K562 (cell line): Measurements from ENCODE around the gene CSRNP3. TPM values are rescaled to one million over a fixed set of nuclear protein-coding genes. Genes with fewer than 3 reads are reported as not detected.

Source experiments
- ATAC-seq: fragments of 200-7000 bp; cut with Tn5 transposase; 3 replicates; pipeline ENCODE4 v1.9.1; 2020; ENCODE audit warnings: moderate library complexity
- BruUV-seq: library from RNA; stranded (reverse); fragments of 400-500 nt; replicated peaks from 2 replicates; lab custom pipeline; 2021; lab: Mats Ljungman, UMichigan
- CTCF ChIA-PET: fragments of 300-600 bp; formaldehyde crosslinking; extraction: SDS; loops from one replicate; lab custom pipeline; 2021; ENCODE audit warnings: low intra/inter-chr PET ratio; lab: Yijun Ruan, JAX
- POLR2A ChIA-PET: fragments of 300-600, 350-650 bp; sonication (Branson Sonifier 250); formaldehyde crosslinking; extraction: SDS; loops from one replicate; lab custom pipeline; 2021; ENCODE audit warnings: antibody characterized with exemption, inconsistent platforms; lab: Yijun Ruan, JAX
- DNase-seq, 4 experiments: peaks; one replicate each; pipeline versions ENCODE4 v3.0.0 to v3.0.0-alpha.2; 2011 to 2018; ENCODE audit warnings: low spot score in 3 of 4, mixed read lengths in 3 of 4; ENCODE audit errors: extremely low read depth in 1 of 4
- FAIRE-seq: peaks from 2 replicates; lab custom pipeline; 2011; peaks lifted over from hg19 to GRCh38; lab: Jason Lieb, UNC
- H2AFZ ChIP-seq: 2 replicates; pipeline ENCODE4 v1.6.0; 2011; ENCODE audit warnings: low read depth, low read length, control low read depth, inconsistent platforms
- H3K27ac ChIP-seq: fragments of 200-600 bp; 3 replicates; pipeline ENCODE4 v1.8.0; 2011; ENCODE audit warnings: low read depth, mild to moderate bottlenecking, control low read depth, inconsistent platforms, low read length, moderate library complexity, mixed read lengths; ENCODE audit errors: extremely low read depth
- H3K27me3 ChIP-seq, 2 experiments: fragments of 300-600 bp in 1 of 2; 2 replicates in 1 of 2; 3 replicates in 1 of 2; pipeline versions ENCODE4 v1.6.0 to v1.8.0; 2011; ENCODE audit warnings: inconsistent platforms in 2 of 2, low read length in 2 of 2, mild to moderate bottlenecking in 1 of 2, mixed read lengths in 1 of 2, moderate library complexity in 1 of 2; ENCODE audit not compliant: control insufficient read depth in 2 of 2, insufficient read depth in 2 of 2
- H3K36me3 ChIP-seq: fragments of 300-600 bp; 3 replicates; pipeline ENCODE4 v1.8.0; 2011; ENCODE audit warnings: mild to moderate bottlenecking, low read length, inconsistent platforms; ENCODE audit not compliant: control insufficient read depth, insufficient read depth
- H3K4me1 ChIP-seq, 2 experiments: fragments of 200-600 bp in 1 of 2; replicated peaks in 1 of 2; 2 replicates in 1 of 2; 3 replicates in 1 of 2; pipeline versions ENCODE4 v1.5.1 to v1.8.0; 2011; ENCODE audit warnings: inconsistent platforms in 2 of 2, low read length in 2 of 2, mild to moderate bottlenecking in 1 of 2, mixed read lengths in 1 of 2, moderate library complexity in 1 of 2; ENCODE audit not compliant: control insufficient read depth in 2 of 2, insufficient read depth in 2 of 2
- H3K4me2 ChIP-seq: 2 replicates; pipeline ENCODE4 v1.6.1; 2011; ENCODE audit warnings: low read length, control low read depth, inconsistent platforms, mixed read lengths; ENCODE audit not compliant: insufficient read depth
- H3K4me3 ChIP-seq: fragments of 200-600 bp; sonication (generic), shearing (Covaris generic); 2 replicates; pipeline ENCODE4 v1.5.1; 2016; ENCODE audit warnings: control low read depth, inconsistent platforms
- H3K79me2 ChIP-seq: fragments of 200-600 bp; 3 replicates; pipeline ENCODE4 v1.8.0; 2011; ENCODE audit warnings: low read length, inconsistent platforms; ENCODE audit not compliant: control insufficient read depth, insufficient read depth
- H3K9ac ChIP-seq, 2 experiments: 2 replicates each; pipeline versions ENCODE4 v1.6.0 to v1.6.1; 2011; ENCODE audit warnings: low read depth in 2 of 2, low read length in 2 of 2, control low read depth in 1 of 2, inconsistent platforms in 1 of 2, mild to moderate bottlenecking in 1 of 2, mixed read lengths in 1 of 2; ENCODE audit not compliant: insufficient read depth in 1 of 2
- H3K9me1 ChIP-seq: one replicate; pipeline ENCODE4 v1.6.0; 2011; ENCODE audit warnings: inconsistent platforms, mild to moderate bottlenecking, low read length, moderate library complexity; ENCODE audit not compliant: control insufficient read depth, insufficient read depth
- H3K9me3 ChIP-seq: replicated peaks from 2 replicates; pipeline ENCODE4 v1.5.1; 2011; ENCODE audit warnings: low read depth, low read length, inconsistent platforms; ENCODE audit not compliant: control insufficient read depth, insufficient read depth
- H4K20me1 ChIP-seq: replicated peaks from 2 replicates; pipeline ENCODE4 v1.6.1; 2011; ENCODE audit warnings: low read length, inconsistent platforms, mixed read lengths; ENCODE audit not compliant: control insufficient read depth, insufficient read depth
- CEBPG ChIP-seq, 3 experiments: fragments of 200-800 bp in 1 of 3; sonication (Bioruptor generic) in 1 of 3; sonication (generic) in 1 of 3; formaldehyde crosslinking in 1 of 3; IDR thresholded peaks in 2 of 3; conservative IDR thresholded peaks in 1 of 3; 2 replicates each; pipeline versions ENCODE4 v1.6.1 to v1.8.0; 2016 to 2022; ENCODE audit warnings: missing compliant biosample characterization in 2 of 3, missing genetic modification characterization in 2 of 3, mild to moderate bottlenecking in 1 of 3, missing genetic modification reagents in 1 of 3
- DIDO1 ChIP-seq: fragments of 450-650 bp; IDR thresholded peaks from 2 replicates; pipeline ENCODE4 v1.6.1; 2016; ENCODE audit warnings: low read depth, missing biosample characterization, missing genetic modification characterization
- FOXJ2 ChIP-seq: fragments of 200-800 bp; sonication (Bioruptor generic); IDR thresholded peaks from 2 replicates; pipeline ENCODE4 v1.6.1; 2016; ENCODE audit warnings: missing genetic modification characterization, missing compliant biosample characterization
- HDAC3 ChIP-seq: fragments of 450-650 bp; IDR thresholded peaks from 2 replicates; pipeline ENCODE4 v1.6.1; 2018; ENCODE audit warnings: borderline replicate concordance, mild to moderate bottlenecking, moderate library complexity; ENCODE audit not compliant: partially characterized antibody
- HMG20B ChIP-seq: fragments of 250-450 bp; sonication (Bioruptor Pico); IDR thresholded peaks from 2 replicates; pipeline ENCODE4 v1.5.0; 2021; ENCODE audit warnings: mild to moderate bottlenecking
- HMGN3 ChIP-seq: IDR thresholded peaks from 2 replicates; pipeline ENCODE4 v1.6.1; 2011; ENCODE audit warnings: borderline replicate concordance, low read depth, mild to moderate bottlenecking, mixed read lengths, low read length; ENCODE audit not compliant: insufficient read length; ENCODE audit errors: extremely low read depth
- MEF2A ChIP-seq: IDR thresholded peaks from 2 replicates; pipeline ENCODE4 v1.6.1; 2011; ENCODE audit warnings: low read depth, mild to moderate bottlenecking, low read length, moderate library complexity; ENCODE audit not compliant: control insufficient read depth
- SIRT6 ChIP-seq: IDR thresholded peaks from one replicate; pipeline ENCODE4 v1.6.1; 2012; ENCODE audit warnings: low read depth, mild to moderate bottlenecking, control low read depth, inconsistent platforms, low read length, moderate library complexity
- SMC3 ChIP-seq: conservative IDR thresholded peaks from 2 replicates; pipeline ENCODE4 v1.6.1; 2011; ENCODE audit warnings: low read depth, low read length, improper control_type of control experiment; ENCODE audit not compliant: insufficient read depth
- TEAD2 ChIP-seq: fragments of 450-650 bp; IDR thresholded peaks from 2 replicates; pipeline ENCODE4 v1.6.1; 2016; ENCODE audit warnings: missing genetic modification characterization, control low read depth, missing compliant biosample characterization
- ZBED1 ChIP-seq: IDR thresholded peaks from 2 replicates; pipeline ENCODE4 v1.6.1; 2014
- WGBS: fragments of 100-300 bp; shearing (Covaris generic); methylation state at CpG from one replicate; pipeline ENCODE4 v1.1.6; 2016; ENCODE audit warnings: low coverage, mixed read lengths; ENCODE audit not compliant: insufficient coverage; ENCODE audit errors: missing lambda C conversion rate; 5-methylcytosine and 5-hydroxymethylcytosine counted together
- in situ Hi-C: fragments of 300-500 bp; cut with MboI; formaldehyde crosslinking; loops from 4 replicates; pipeline ENCODE4 v1.15.0; 2018; ENCODE audit warnings: inconsistent platforms, mixed read lengths
- intact Hi-C: fragments of 100-400 bp; cut with micrococcal nuclease; formaldehyde crosslinking; loops from 2 replicates; pipeline ENCODE4 v1.14.2; 2022
- polyA plus RNA-seq, 8 experiments: library from polyadenylated mRNA; depleted of rRNA in 4 of 8; stranded (reverse) in 5 of 8; unstranded in 3 of 8; fragments of >200 nt; fragmentation: Nextera tagmentation in 2 of 8; fragmentation: Illumina TruSeq in 1 of 8; extraction: Ambion mirVana in 2 of 8; extraction: Trizol in 1 of 8; gene quantifications; 2 replicates each; pipeline versions ENCODE4 v1.2.1 to v1.2.3, GENCODE V29; 2011 to 2014; ENCODE audit warnings: inconsistent platforms in 1 of 8, missing spikeins in 1 of 8
- total RNA-seq, 7 experiments: library from RNA; depleted of rRNA in 6 of 7; stranded (reverse); fragments of >200 nt in 6 of 7; fragmentation: Illumina TruSeq in 2 of 7; extraction: Trizol in 2 of 7; gene quantifications; 2 replicates each; pipeline versions ENCODE4 v1.2.1 to v1.2.3, GENCODE V29; 2011 to 2021; ENCODE audit warnings: low replicate concordance in 1 of 7
- TF ChIP-seq, protein P1 (sequence below): fragments of 450-650 bp; formaldehyde crosslinking; IDR thresholded peaks from 2 replicates; pipeline ENCODE4 v1.4.0; 2020; ENCODE audit warnings: mild to moderate bottlenecking, moderate library complexity
- TF ChIP-seq, protein P2 (sequence below): sonication (generic); formaldehyde crosslinking; IDR thresholded peaks from 2 replicates; pipeline ENCODE4 v1.8.1; 2022; ENCODE audit warnings: missing genetic modification reagents
- TF ChIP-seq, protein P3 (sequence below): fragments of 250-450 bp; sonication (Bioruptor Pico); IDR thresholded peaks from 2 replicates; pipeline ENCODE4 v1.4.0; 2020; ENCODE audit warnings: mild to moderate bottlenecking, moderate library complexity, borderline replicate concordance
- TF ChIP-seq, protein P4 (sequence below): fragments of 250-450 bp; sonication (Bioruptor Pico); IDR thresholded peaks from 2 replicates; pipeline ENCODE4 v1.9.0; 2021; ENCODE audit warnings: mild to moderate bottlenecking, inconsistent platforms

CSRNP3 gene
- total and polyA plus RNA-seq, 9 of the 15 experiments (the other 6 are each of a cell fraction or from before 2014, with no cell fraction given): not detected

DNA sequence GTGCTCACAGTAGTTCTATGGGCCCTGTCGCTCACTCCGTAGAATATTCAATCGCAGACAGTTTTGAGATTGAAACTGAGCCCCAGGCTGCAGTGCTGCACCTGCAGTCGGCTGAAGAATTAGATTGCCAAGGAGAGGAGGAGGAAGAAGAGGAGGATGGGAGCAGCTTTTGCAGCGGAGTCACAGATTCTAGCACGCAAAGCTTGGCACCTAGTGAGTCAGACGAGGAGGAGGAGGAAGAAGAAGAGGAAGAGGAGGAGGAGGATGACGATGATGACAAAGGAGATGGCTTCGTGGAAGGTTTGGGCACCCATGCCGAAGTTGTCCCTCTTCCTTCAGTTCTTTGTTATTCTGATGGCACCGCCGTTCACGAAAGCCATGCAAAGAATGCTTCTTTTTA lies 209.4 kb downstream of the CSRNP3 start:
- no TSS peak for BruUV-seq
- H3K79me2 ChIP-seq: no peaks in the 10 kb centered on the region
- H4K20me1 ChIP-seq: no peaks in the 10 kb centered on the region
- H2AFZ ChIP-seq: no peak overlapping the region
- in situ Hi-C loops (no loop called here), intact Hi-C loops (no loop called here)
- ChIA-PET CTCF (no interaction called here), POLR2A (no interaction called here)
- no peak for FAIRE-seq
- no peaks in the 10 kb centered on the region for H3K36me3 ChIP-seq
- H3K27me3 ChIP-seq: no peaks in the 10 kb centered on the region
- H3K27ac ChIP-seq: no peak overlapping the region
- no peaks in the 10 kb centered on the region for H3K9me3 ChIP-seq
- H3K4me3 ChIP-seq: no peak overlapping the region
- H3K4me2 ChIP-seq: no peak overlapping the region
- H3K4me1 ChIP-seq: no peaks in the 10 kb centered on the region
- no peak for DNase-seq
- WGBS: 0% methylated on average over 13 of the region's 13 CpGs
- ATAC-seq: no peak
- H3K9me1 ChIP-seq: no peaks in the 10 kb centered on the region
- H3K9ac ChIP-seq: no peak overlapping the region
- TF ChIP-seq, protein P1, sequence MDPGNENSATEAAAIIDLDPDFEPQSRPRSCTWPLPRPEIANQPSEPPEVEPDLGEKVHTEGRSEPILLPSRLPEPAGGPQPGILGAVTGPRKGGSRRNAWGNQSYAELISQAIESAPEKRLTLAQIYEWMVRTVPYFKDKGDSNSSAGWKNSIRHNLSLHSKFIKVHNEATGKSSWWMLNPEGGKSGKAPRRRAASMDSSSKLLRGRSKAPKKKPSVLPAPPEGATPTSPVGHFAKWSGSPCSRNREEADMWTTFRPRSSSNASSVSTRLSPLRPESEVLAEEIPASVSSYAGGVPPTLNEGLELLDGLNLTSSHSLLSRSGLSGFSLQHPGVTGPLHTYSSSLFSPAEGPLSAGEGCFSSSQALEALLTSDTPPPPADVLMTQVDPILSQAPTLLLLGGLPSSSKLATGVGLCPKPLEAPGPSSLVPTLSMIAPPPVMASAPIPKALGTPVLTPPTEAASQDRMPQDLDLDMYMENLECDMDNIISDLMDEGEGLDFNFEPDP (CRISPR knock-in tag): no peak
- no peak for TF ChIP-seq HDAC3
- no peak for TF ChIP-seq SIRT6
- TF ChIP-seq TEAD2 (tag): no peak
- no peak for TF ChIP-seq HMGN3
- no peak for TF ChIP-seq SMC3
- TF ChIP-seq, protein P2, sequence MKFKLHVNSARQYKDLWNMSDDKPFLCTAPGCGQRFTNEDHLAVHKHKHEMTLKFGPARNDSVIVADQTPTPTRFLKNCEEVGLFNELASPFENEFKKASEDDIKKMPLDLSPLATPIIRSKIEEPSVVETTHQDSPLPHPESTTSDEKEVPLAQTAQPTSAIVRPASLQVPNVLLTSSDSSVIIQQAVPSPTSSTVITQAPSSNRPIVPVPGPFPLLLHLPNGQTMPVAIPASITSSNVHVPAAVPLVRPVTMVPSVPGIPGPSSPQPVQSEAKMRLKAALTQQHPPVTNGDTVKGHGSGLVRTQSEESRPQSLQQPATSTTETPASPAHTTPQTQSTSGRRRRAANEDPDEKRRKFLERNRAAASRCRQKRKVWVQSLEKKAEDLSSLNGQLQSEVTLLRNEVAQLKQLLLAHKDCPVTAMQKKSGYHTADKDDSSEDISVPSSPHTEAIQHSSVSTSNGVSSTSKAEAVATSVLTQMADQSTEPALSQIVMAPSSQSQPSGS (CRISPR knock-in tag): no peak
- no peak for TF ChIP-seq FOXJ2
- no peak for TF ChIP-seq DIDO1 (tag)
- TF ChIP-seq MEF2A: no peak
- TF ChIP-seq, protein P3, sequence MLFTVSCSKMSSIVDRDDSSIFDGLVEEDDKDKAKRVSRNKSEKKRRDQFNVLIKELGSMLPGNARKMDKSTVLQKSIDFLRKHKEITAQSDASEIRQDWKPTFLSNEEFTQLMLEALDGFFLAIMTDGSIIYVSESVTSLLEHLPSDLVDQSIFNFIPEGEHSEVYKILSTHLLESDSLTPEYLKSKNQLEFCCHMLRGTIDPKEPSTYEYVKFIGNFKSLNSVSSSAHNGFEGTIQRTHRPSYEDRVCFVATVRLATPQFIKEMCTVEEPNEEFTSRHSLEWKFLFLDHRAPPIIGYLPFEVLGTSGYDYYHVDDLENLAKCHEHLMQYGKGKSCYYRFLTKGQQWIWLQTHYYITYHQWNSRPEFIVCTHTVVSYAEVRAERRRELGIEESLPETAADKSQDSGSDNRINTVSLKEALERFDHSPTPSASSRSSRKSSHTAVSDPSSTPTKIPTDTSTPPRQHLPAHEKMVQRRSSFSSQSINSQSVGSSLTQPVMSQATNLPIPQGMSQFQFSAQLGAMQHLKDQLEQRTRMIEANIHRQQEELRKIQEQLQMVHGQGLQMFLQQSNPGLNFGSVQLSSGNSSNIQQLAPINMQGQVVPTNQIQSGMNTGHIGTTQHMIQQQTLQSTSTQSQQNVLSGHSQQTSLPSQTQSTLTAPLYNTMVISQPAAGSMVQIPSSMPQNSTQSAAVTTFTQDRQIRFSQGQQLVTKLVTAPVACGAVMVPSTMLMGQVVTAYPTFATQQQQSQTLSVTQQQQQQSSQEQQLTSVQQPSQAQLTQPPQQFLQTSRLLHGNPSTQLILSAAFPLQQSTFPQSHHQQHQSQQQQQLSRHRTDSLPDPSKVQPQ (CRISPR knock-in tag): no peak
- TF ChIP-seq CEBPG (CRISPR knock-in tag; IDR thresholded peaks at IDR 0.05): no peak
- no peak for TF ChIP-seq CEBPG (tag; conservative IDR thresholded peaks at IDR 0.05 in 1 of 2, IDR thresholded peaks at IDR 0.05 in 1 of 2)
- TF ChIP-seq, protein P4, sequence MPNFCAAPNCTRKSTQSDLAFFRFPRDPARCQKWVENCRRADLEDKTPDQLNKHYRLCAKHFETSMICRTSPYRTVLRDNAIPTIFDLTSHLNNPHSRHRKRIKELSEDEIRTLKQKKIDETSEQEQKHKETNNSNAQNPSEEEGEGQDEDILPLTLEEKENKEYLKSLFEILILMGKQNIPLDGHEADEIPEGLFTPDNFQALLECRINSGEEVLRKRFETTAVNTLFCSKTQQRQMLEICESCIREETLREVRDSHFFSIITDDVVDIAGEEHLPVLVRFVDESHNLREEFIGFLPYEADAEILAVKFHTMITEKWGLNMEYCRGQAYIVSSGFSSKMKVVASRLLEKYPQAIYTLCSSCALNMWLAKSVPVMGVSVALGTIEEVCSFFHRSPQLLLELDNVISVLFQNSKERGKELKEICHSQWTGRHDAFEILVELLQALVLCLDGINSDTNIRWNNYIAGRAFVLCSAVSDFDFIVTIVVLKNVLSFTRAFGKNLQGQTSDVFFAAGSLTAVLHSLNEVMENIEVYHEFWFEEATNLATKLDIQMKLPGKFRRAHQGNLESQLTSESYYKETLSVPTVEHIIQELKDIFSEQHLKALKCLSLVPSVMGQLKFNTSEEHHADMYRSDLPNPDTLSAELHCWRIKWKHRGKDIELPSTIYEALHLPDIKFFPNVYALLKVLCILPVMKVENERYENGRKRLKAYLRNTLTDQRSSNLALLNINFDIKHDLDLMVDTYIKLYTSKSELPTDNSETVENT (CRISPR knock-in tag): no peak
- no peak for TF ChIP-seq HMG20B
- no peak for TF ChIP-seq ZBED1
